ENCODE results near the gene ALDH3A1. TPM values are rescaled to one million over a fixed set of nuclear protein-coding genes. Genes with fewer than 3 reads are reported as not detected.

The ALDH3A1 gene
- total RNA-seq, 2 donors from 2014 or later = 3.7 to 6.6 TPM

Other genes starting within 250 kb of the ALDH3A1 start
- 1 to 10 TPM in 1 of 2 donors, under 1 TPM in 1; 0.37 to 1.0 TPM for gene SLC47A1, start 214.4 kb downstream of the ALDH3A1 start, total RNA-seq
- gene ALDH3A2, start 99.5 kb downstream of the ALDH3A1 start, total RNA-seq = 100 to 1,000 TPM; 115 to 144 TPM
- under 1 TPM; 0.16 to 0.25 TPM for gene SLC47A2, start 31.7 kb downstream of the ALDH3A1 start, total RNA-seq
- 1 to 10 TPM; 3.5 to 7.0 TPM for gene ULK2, start 119.6 kb upstream of the ALDH3A1 start, total RNA-seq
- 10 to 100 TPM; 27.5 to 30.3 TPM for gene AKAP10, start 229.5 kb upstream of the ALDH3A1 start, total RNA-seq

Measured in colonic mucosa (tissue), 2 donors.